A673 (cell line): ENCODE measurements around the gene HIGD1B.

ENCODE experiments used
- EZH2 ChIP-seq: fragments of 200-600 bp; sonication (generic); IDR thresholded peaks from 2 replicates; pipeline ENCODE4 v1.6.1; 2017; ENCODE audit warnings: borderline replicate concordance, low read depth, mild to moderate bottlenecking, mixed read lengths, antibody characterized with exemption, low read length; ENCODE audit not compliant: poor library complexity, severe bottlenecking
- TF ChIP-seq, protein P1 (sequence below): fragments of 300-800, 200-600 bp; sonication (generic); conservative IDR thresholded peaks from 2 replicates; pipeline ENCODE4 v1.5.1; 2017; ENCODE audit warnings: low read depth, mild to moderate bottlenecking, antibody characterized with exemption, low read length, moderate library complexity, mixed read lengths

DNA sequence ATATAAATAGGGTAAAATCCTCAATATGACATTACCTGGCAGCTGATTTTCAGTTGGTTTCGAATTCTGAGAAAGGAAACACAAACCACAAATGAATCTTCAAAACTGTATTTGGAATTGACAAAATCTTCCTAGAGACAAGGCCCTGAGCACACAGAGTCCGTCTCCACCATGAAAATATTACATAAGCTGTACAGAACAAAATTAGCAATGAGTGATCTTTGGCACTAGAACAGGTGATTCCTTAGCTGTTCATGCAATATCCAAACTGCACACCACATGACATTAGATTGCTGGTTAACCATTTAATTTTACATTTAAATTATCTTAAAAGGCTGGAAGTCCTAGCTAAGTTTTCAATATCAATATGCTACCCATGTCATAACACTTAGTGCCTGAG lies 49.3 kb upstream of the HIGD1B start:
- TF ChIP-seq, protein P1, sequence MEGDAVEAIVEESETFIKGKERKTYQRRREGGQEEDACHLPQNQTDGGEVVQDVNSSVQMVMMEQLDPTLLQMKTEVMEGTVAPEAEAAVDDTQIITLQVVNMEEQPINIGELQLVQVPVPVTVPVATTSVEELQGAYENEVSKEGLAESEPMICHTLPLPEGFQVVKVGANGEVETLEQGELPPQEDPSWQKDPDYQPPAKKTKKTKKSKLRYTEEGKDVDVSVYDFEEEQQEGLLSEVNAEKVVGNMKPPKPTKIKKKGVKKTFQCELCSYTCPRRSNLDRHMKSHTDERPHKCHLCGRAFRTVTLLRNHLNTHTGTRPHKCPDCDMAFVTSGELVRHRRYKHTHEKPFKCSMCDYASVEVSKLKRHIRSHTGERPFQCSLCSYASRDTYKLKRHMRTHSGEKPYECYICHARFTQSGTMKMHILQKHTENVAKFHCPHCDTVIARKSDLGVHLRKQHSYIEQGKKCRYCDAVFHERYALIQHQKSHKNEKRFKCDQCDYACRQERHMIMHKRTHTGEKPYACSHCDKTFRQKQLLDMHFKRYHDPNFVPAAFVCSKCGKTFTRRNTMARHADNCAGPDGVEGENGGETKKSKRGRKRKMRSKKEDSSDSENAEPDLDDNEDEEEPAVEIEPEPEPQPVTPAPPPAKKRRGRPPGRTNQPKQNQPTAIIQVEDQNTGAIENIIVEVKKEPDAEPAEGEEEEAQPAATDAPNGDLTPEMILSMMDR, result no peak
- no peak for TF ChIP-seq EZH2
